Endodermal cell (in vitro differentiated cells): Measurements from ENCODE around the gene AARSD1. TPM values are rescaled to one million over a fixed set of nuclear protein-coding genes. Genes with fewer than 3 reads are reported as not detected.
"Not testable (repeated sequence)": the region's sequence is repeated elsewhere in the genome, so short reads cannot be mapped to it uniquely, and the experiment has no call there.

Experiments used
- DNase-seq: peaks from one replicate; pipeline ENCODE4 v3.0.0-alpha.2; 2017
- H3K27ac ChIP-seq: 2 replicates; pipeline ENCODE4 v1.5.1; 2013; ENCODE audit warnings: mild to moderate bottlenecking, low read depth, low read length, moderate library complexity
- H3K27me3 ChIP-seq: 2 replicates; pipeline ENCODE4 v1.6.1; 2013; ENCODE audit warnings: mild to moderate bottlenecking, low read length, moderate library complexity; ENCODE audit not compliant: insufficient read depth, control insufficient read depth, poor library complexity, severe bottlenecking
- H3K36me3 ChIP-seq: 2 replicates; pipeline ENCODE4 v1.7.0; 2013; ENCODE audit warnings: mild to moderate bottlenecking, low read length, moderate library complexity; ENCODE audit not compliant: control insufficient read depth, insufficient read depth
- H3K4me1 ChIP-seq: one replicate; pipeline ENCODE4 v1.7.0; 2013; ENCODE audit warnings: low read length; ENCODE audit not compliant: control insufficient read depth, insufficient read depth
- H3K4me3 ChIP-seq: 2 replicates; pipeline ENCODE4 v1.5.1; 2013; ENCODE audit warnings: mild to moderate bottlenecking, low read length, moderate library complexity
- H3K9ac ChIP-seq: 2 replicates; pipeline ENCODE4 v1.6.1; 2013; ENCODE audit warnings: mild to moderate bottlenecking, low read length, moderate library complexity; ENCODE audit not compliant: poor library complexity, severe bottlenecking; ENCODE audit errors: extremely low read depth
- H3K9me3 ChIP-seq: 2 replicates; pipeline ENCODE4 v1.6.1; 2013; ENCODE audit warnings: mild to moderate bottlenecking, low read length, moderate library complexity; ENCODE audit not compliant: control insufficient read depth
- H3K27ac Mint-ChIP-seq: 2 replicates; pipeline ENCODE4 v1.8.0; 2020; ENCODE audit warnings: mixed read lengths
- H3K27me3 Mint-ChIP-seq: 2 replicates; pipeline ENCODE4 v1.8.0; 2021; ENCODE audit warnings: mild to moderate bottlenecking, mixed read lengths; ENCODE audit not compliant: insufficient read depth
- H3K36me3 Mint-ChIP-seq: 2 replicates; pipeline ENCODE4 v1.8.0; 2020; ENCODE audit warnings: low read depth, mixed read lengths
- H3K4me1 Mint-ChIP-seq: 2 replicates; pipeline ENCODE4 v1.8.0; 2020; ENCODE audit warnings: mixed read lengths
- H3K4me3 Mint-ChIP-seq: 2 replicates; pipeline ENCODE4 v1.8.0; 2020; ENCODE audit warnings: mild to moderate bottlenecking, moderate library complexity, mixed read lengths
- H3K9me3 Mint-ChIP-seq: 2 replicates; pipeline ENCODE4 v1.8.0; 2020; ENCODE audit warnings: mild to moderate bottlenecking, mixed read lengths
- CTCF ChIP-seq: fragments of 200-600 bp; sonication (generic); conservative IDR thresholded peaks from 2 replicates; pipeline ENCODE4 v1.5.0; 2021; ENCODE audit warnings: antibody characterized with exemption, mild to moderate bottlenecking
- WGBS, 2 experiments: methylation state at CpG; one replicate each; pipeline versions ENCODE4 v1.1.5 to v1.1.7; 2013; ENCODE audit warnings: missing lambda C conversion rate in 2 of 2, mixed read lengths in 1 of 2; ENCODE audit not compliant: insufficient coverage in 1 of 2, insufficient read length in 1 of 2; 5-methylcytosine and 5-hydroxymethylcytosine counted together
- total RNA-seq, 2 donors: library from RNA; stranded (reverse); fragmentation: NEBNext Ultra II Directional in 1 of 2; extraction: Animal tissue kit (Norgen Biotek cat#: 25700) in 1 of 2; gene quantifications; 2 replicates in 1 of 2; 3 replicates in 1 of 2; pipeline ENCODE4 v1.2.1, GENCODE V29; 2021

AARSD1 gene
- total RNA-seq, 2 donors from 2014 or later, result 48.7 to 50.9 TPM

GRCh38 chr17:42918902-42919521 is 45.2 kb downstream of the AARSD1 start:
- H3K27ac ChIP-seq, result no peak overlapping the region
- no peak for TF ChIP-seq CTCF
- no peak for DNase-seq
- Mint-ChIP-seq H3K4me1 (peaks cover 13% of the 10 kb centered on the region), H3K27ac (no peak overlapping the region), H3K9me3 (no peaks in the 10 kb centered on the region), H3K36me3 (no peaks in the 10 kb centered on the region), H3K4me3 (no peak overlapping the region), H3K27me3 (no peaks in the 10 kb centered on the region)
- H3K36me3 ChIP-seq, result no peaks in the 10 kb centered on the region
- no peak overlapping the region for H3K4me3 ChIP-seq
- no peaks in the 10 kb centered on the region for H3K9me3 ChIP-seq
- no peak overlapping the region for H3K9ac ChIP-seq
- no peaks in the 10 kb centered on the region for H3K27me3 ChIP-seq
- no peaks in the 10 kb centered on the region for H3K4me1 ChIP-seq
- 95 to 96% methylated on average over 2 of the region's 3 CpGs for WGBS, 2 experiments

- 77 to 85% methylated on average over 7 to 8 of the region's 8 CpGs for WGBS, 2 experiments
- no peak for TF ChIP-seq CTCF
- Histone ChIP-seq H3K36me3 (no peaks in the 10 kb centered on the region), H3K27ac (no peak overlapping the region), H3K9me3 (no peaks in the 10 kb centered on the region), H3K27me3 (no peaks in the 10 kb centered on the region), H3K4me1 (no peaks in the 10 kb centered on the region), H3K4me3 (no peak overlapping the region), H3K9ac (no peak overlapping the region)
- DNase-seq, result no peak
- Mint-ChIP-seq H3K9me3 (no peaks in the 10 kb centered on the region), H3K36me3 (no peaks in the 10 kb centered on the region), H3K27me3 (no peaks in the 10 kb centered on the region), H3K27ac (no peak overlapping the region), H3K4me1 (peaks cover 13% of the 10 kb centered on the region), H3K4me3 (no peak overlapping the region)
These were observed 47.0 kb downstream of the AARSD1 start for GRCh38 chr17:42917236-42917603.

GRCh38 chr17:42916388-42917235 is 47.6 kb downstream of the AARSD1 start:
- not testable (repeated sequence) for H3K9ac ChIP-seq, H3K36me3 Mint-ChIP-seq, H3K4me3 ChIP-seq, DNase-seq, H3K4me3 Mint-ChIP-seq, H3K36me3 ChIP-seq, H3K27me3 Mint-ChIP-seq, H3K27ac ChIP-seq, H3K4me1 ChIP-seq, H3K27me3 ChIP-seq, H3K27ac Mint-ChIP-seq, H3K9me3 Mint-ChIP-seq, H3K9me3 ChIP-seq
- WGBS, 2 experiments, result 96 to 98% methylated on average over 3 of the region's 4 CpGs
- H3K4me1 Mint-ChIP-seq, result peaks cover 13% of the 10 kb centered on the region

- 92 to 95% methylated on average over 6 of the region's 6 CpGs for WGBS, 2 experiments
- H3K27me3 ChIP-seq, H3K9me3 ChIP-seq, H3K4me1 ChIP-seq, H3K4me3 Mint-ChIP-seq, DNase-seq, H3K27ac ChIP-seq, H3K36me3 Mint-ChIP-seq, H3K4me3 ChIP-seq, H3K4me1 Mint-ChIP-seq, H3K27me3 Mint-ChIP-seq, H3K27ac Mint-ChIP-seq, H3K9me3 Mint-ChIP-seq, H3K36me3 ChIP-seq, H3K9ac ChIP-seq: not testable (repeated sequence)
These were observed 49.0 kb downstream of the AARSD1 start for GRCh38 chr17:42915288-42915687.
